HG03575 (cell line): ENCODE data around the gene TMOD3.

Experiments used
- ATAC-seq: cut with Tn5 transposase; IDR thresholded peaks from one replicate; pipeline ENCODE4 v1.9.1; 2021; ENCODE audit not compliant: unreplicated experiment, insufficient number of reproducible peaks, low FRiP score; ENCODE audit errors: extremely low read depth

TMOD3 gene

GRCh38 chr15:51947124-51947523 is 117.7 kb downstream of the TMOD3 start:
- no peak for ATAC-seq

GRCh38 chr15:51952805-51953204 is 123.4 kb downstream of the TMOD3 start:
- ATAC-seq, result no peak

GRCh38 chr15:51955504-51955903 is 126.1 kb downstream of the TMOD3 start:
- ATAC-seq, result no peak
